ENCODE results near the gene AGAP1.

AGAP1 gene
- 4.6 to 17.7 (median 7.6) reads per million in 4 experiments for total RNA-seq

- no peak for DNase-seq
Measured at GRCh38 chr2:235493775-235494715, at the start of gene AGAP1. AGAP1 (plus strand) TSS chr2:235494043.

GRCh38 chr2:235444101-235444597 is 49.7 kb upstream of the AGAP1 start:
- DNase-seq, result no peak

- DNase-seq, result no peak
Measured at GRCh38 chr2:235445116-235445515, 48.7 kb upstream of the AGAP1 start.

- DNase-seq, result no peak
Measured at GRCh38 chr2:235446082-235446481, 47.8 kb upstream of the AGAP1 start.

- DNase-seq, result no peak
Measured at GRCh38 chr2:235447210-235447609, 46.6 kb upstream of the AGAP1 start.

GRCh38 chr2:235449568-235449967 is 44.3 kb upstream of the AGAP1 start:
- DNase-seq, result no peak

- no peak for DNase-seq
Measured at GRCh38 chr2:235453605-235454151, 40.2 kb upstream of the AGAP1 start.

GRCh38 chr2:235458839-235459273 is 35.0 kb upstream of the AGAP1 start:
- no peak for DNase-seq

GRCh38 chr2:235460548-235461047 is 33.2 kb upstream of the AGAP1 start:
- DNase-seq, result no peak

- no peak for DNase-seq
Measured at GRCh38 chr2:235461763-235462414, 32.0 kb upstream of the AGAP1 start.

- no peak for DNase-seq
Measured at GRCh38 chr2:235462415-235462790, 31.4 kb upstream of the AGAP1 start.

- no peak for DNase-seq
Measured at GRCh38 chr2:235463893-235464292, 29.9 kb upstream of the AGAP1 start.

- DNase-seq, result no peak
Measured at GRCh38 chr2:235467588-235467987, 26.3 kb upstream of the AGAP1 start.

- DNase-seq, result no peak
Measured at GRCh38 chr2:235468978-235469655, 24.7 kb upstream of the AGAP1 start.

GRCh38 chr2:235471186-235471747 is 22.6 kb upstream of the AGAP1 start:
- no peak for DNase-seq

GRCh38 chr2:235472443-235472842 is 21.4 kb upstream of the AGAP1 start:
- DNase-seq, result no peak

GRCh38 chr2:235478609-235479008 is 15.2 kb upstream of the AGAP1 start:
- no peak for DNase-seq

GRCh38 chr2:235479604-235480003 is 14.2 kb upstream of the AGAP1 start:
- DNase-seq, result no peak

GRCh38 chr2:235480614-235481013 is 13.2 kb upstream of the AGAP1 start:
- DNase-seq, result no peak

- DNase-seq, result no peak
Measured at GRCh38 chr2:235483313-235483712, 10.5 kb upstream of the AGAP1 start.

GRCh38 chr2:235485362-235485761 is 8.5 kb upstream of the AGAP1 start:
- no peak for DNase-seq

GRCh38 chr2:235486729-235487128 is 7.1 kb upstream of the AGAP1 start:
- no peak for DNase-seq

Data from effector CD8-positive, alpha-beta T cell (primary cell).